B cell (primary cell): ENCODE results near the gene NAGLU. TPM values are rescaled to one million over a fixed set of nuclear protein-coding genes. Genes with fewer than 3 reads are reported as not detected.
A peak's percentile ranks its signal among the peaks of the same experiment; 100 is the strongest.

Experiments used
- ATAC-seq: fragments of 200-7000 bp; cut with Tn5 transposase; one replicate; pipeline ENCODE4 v1.10.0; 2021; ENCODE audit warnings: low read depth, mild to moderate bottlenecking, moderate number of reproducible peaks, moderate library complexity
- CTCF ChIA-PET: fragments of 350-600 bp; sonication (Branson Sonifier 250); formaldehyde crosslinking; loops from one replicate; lab custom pipeline; 2021; ENCODE audit warnings: antibody characterized with exemption, inconsistent platforms; lab: Charles Lee
- POLR2A ChIA-PET: fragments of 350-600 bp; sonication (Branson Sonifier 250); formaldehyde crosslinking; loops from one replicate; lab custom pipeline; 2021; ENCODE audit warnings: antibody characterized with exemption; lab: Charles Lee
- DNase-seq: peaks from one replicate; pipeline ENCODE4 v3.0.0; 2013
- H2AFZ ChIP-seq: 2 replicates; pipeline ENCODE4 v1.6.1; 2012; ENCODE audit warnings: mild to moderate bottlenecking, low read depth, low read length; ENCODE audit not compliant: insufficient read depth, poor library complexity, severe bottlenecking
- H3K27ac ChIP-seq, 2 donors: 1 replicate in 1 of 2; 2 replicates in 1 of 2; pipeline ENCODE4 v1.5.1; 2012 to 2013; ENCODE audit warnings: low read length in 2 of 2, mild to moderate bottlenecking in 2 of 2, moderate library complexity in 1 of 2
- H3K27me3 ChIP-seq, 4 experiments: fragments of 200-600 bp in 1 of 4; sonication (generic) in 1 of 4; replicated peaks in 1 of 4; 1 replicate in 2 of 4; 2 replicates in 2 of 4; pipeline versions ENCODE4 v1.6.1 to v1.7.0; 2013 to 2016; ENCODE audit warnings: low read length in 3 of 4, mild to moderate bottlenecking in 2 of 4, mixed read lengths in 1 of 4, moderate library complexity in 1 of 4; ENCODE audit not compliant: insufficient read depth in 4 of 4, control insufficient read depth in 3 of 4; ENCODE audit errors: control extremely low read depth in 1 of 4
- H3K36me3 ChIP-seq, 2 experiments: replicated peaks in 1 of 2; 1 replicate in 1 of 2; 2 replicates in 1 of 2; pipeline versions ENCODE4 v1.6.1 to v1.7.1; 2013; ENCODE audit warnings: low read length in 1 of 2; ENCODE audit not compliant: insufficient read depth in 2 of 2, control insufficient read depth in 1 of 2; ENCODE audit errors: control extremely low read depth in 1 of 2, extremely low read depth in 1 of 2
- H3K4me1 ChIP-seq, 2 donors: fragments of 200-600 bp in 1 of 2; sonication (generic) in 1 of 2; 1 replicate in 1 of 2; 2 replicates in 1 of 2; pipeline versions ENCODE4 v1.5.1 to v1.6.1; 2013 to 2017; ENCODE audit warnings: low read length in 2 of 2; ENCODE audit not compliant: control insufficient read depth in 2 of 2, insufficient read depth in 2 of 2
- H3K4me2 ChIP-seq: replicated peaks from 2 replicates; pipeline ENCODE3; 2012; ENCODE audit warnings: mild to moderate bottlenecking, low read depth, low read length; ENCODE audit not compliant: poor library complexity, severe bottlenecking
- H3K4me3 ChIP-seq, 5 experiments: fragments of 200-600 bp in 1 of 5; sonication (generic) in 1 of 5; 1 replicate in 3 of 5; 2 replicates in 2 of 5; pipeline versions ENCODE4 v1.5.1 to v1.7.0; 2011 to 2016; ENCODE audit warnings: low read length in 4 of 5, mild to moderate bottlenecking in 4 of 5, low read depth in 2 of 5, control low read depth in 1 of 5, moderate library complexity in 1 of 5; ENCODE audit not compliant: insufficient read depth in 1 of 5; ENCODE audit errors: control extremely low read depth in 1 of 5, extremely low read depth in 1 of 5
- H3K79me2 ChIP-seq: fragments of 200-600 bp; sonication (generic); one replicate; pipeline ENCODE4 v1.6.0; 2016; ENCODE audit warnings: low read length; ENCODE audit not compliant: control insufficient read depth, insufficient read depth
- H3K9ac ChIP-seq: fragments of 200-600 bp; sonication (generic); 2 replicates; pipeline ENCODE4 v1.6.1; 2017; ENCODE audit warnings: mild to moderate bottlenecking, low read length, moderate library complexity
- H3K9me3 ChIP-seq, 3 donors: one replicate each; pipeline versions ENCODE4 v1.6.1 to v1.7.1; 2013; ENCODE audit warnings: low read length in 2 of 3; ENCODE audit not compliant: control insufficient read depth in 2 of 3, insufficient read depth in 1 of 3; ENCODE audit errors: control extremely low read depth in 1 of 3
- H4K20me1 ChIP-seq: 2 replicates; pipeline ENCODE4 v1.6.0; 2012; ENCODE audit warnings: mild to moderate bottlenecking, low read length; ENCODE audit not compliant: insufficient read depth, control insufficient read depth, poor library complexity, severe bottlenecking
- H3K27ac Mint-ChIP-seq: one replicate; pipeline ENCODE4 v1.8.0; 2021; ENCODE audit warnings: mixed read lengths
- H3K27me3 Mint-ChIP-seq: one replicate; pipeline ENCODE4 v1.8.0; 2021; ENCODE audit warnings: mixed read lengths
- H3K4me1 Mint-ChIP-seq: one replicate; pipeline ENCODE4 v1.8.0; 2021; ENCODE audit warnings: mixed read lengths
- H3K4me3 Mint-ChIP-seq: one replicate; pipeline ENCODE4 v1.8.0; 2021; ENCODE audit warnings: mixed read lengths
- H3K9me3 Mint-ChIP-seq: one replicate; pipeline ENCODE4 v1.8.0; 2022; ENCODE audit warnings: mixed read lengths; ENCODE audit not compliant: insufficient read depth
- CTCF ChIP-seq: fragments of 200-600 bp; IDR thresholded peaks from one replicate; pipeline ENCODE4 v1.8.0; 2022; ENCODE audit warnings: antibody characterized with exemption, mild to moderate bottlenecking
- EZH2 ChIP-seq: IDR thresholded peaks from 2 replicates; pipeline ENCODE4 v1.6.1; 2012; ENCODE audit warnings: borderline replicate concordance, low read depth, mild to moderate bottlenecking, moderate library complexity, low read length; ENCODE audit not compliant: insufficient read depth, poor library complexity, severe bottlenecking
- WGBS: methylation state at CpG from one replicate; pipeline ENCODE4 v1.1.5; 2013; ENCODE audit warnings: missing lambda C conversion rate; ENCODE audit not compliant: insufficient coverage; 5-methylcytosine and 5-hydroxymethylcytosine counted together
- intact Hi-C: fragments of 100-400 bp; cut with micrococcal nuclease; formaldehyde crosslinking; loops from one replicate; pipeline ENCODE4 v1.10.0; 2022
- polyA plus RNA-seq: library from polyadenylated mRNA; depleted of rRNA; stranded (reverse); fragments of >200 nt; gene quantifications from 2 replicates; pipeline ENCODE4 v1.2.3, GENCODE V29; 2012
- total RNA-seq, 2 donors: library from RNA; stranded (reverse); fragments of 120-200 nt in 1 of 2; gene quantifications; 1 replicate in 1 of 2; 2 replicates in 1 of 2; pipeline versions ENCODE4 v1.2.3 to v1.2.4, GENCODE V29; 2013 to 2022

The NAGLU gene
- total and polyA plus RNA-seq, 2 donors (not counting 1 experiment from before 2014, with no cell fraction given): 44.8 to 52.4 TPM

DNA sequence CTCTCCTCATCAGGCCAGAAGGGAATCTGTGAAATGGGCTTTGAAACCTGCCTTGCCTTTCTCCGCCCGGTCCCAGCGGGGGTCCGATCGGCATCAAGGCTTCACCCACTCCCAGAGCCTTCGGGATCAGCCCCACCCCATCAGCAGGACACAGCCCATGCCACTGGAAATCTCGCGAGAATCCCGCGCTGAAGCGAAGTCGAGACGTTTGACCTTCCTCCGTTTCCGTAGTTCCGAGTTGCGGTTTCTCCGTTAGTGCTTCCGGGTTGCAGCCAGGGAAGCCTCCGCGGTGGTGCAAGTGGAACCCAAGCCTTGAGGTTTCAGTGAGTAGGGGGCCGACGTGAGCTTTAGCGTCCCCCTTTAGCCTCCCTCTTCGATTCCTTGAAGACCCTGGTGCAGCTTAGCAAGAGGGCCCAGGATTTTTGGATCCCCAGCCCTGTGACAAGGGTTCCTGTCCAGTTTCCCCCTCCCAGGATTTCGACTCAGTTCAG lies 25.9 kb downstream of the NAGLU start, which contains the start of gene COASY:
TSS of gene COASY (plus strand) at position 252 of the 491 bp plus-strand sequence. CDS start 475 bp downstream, outside the sequence.
- H3K79me2 ChIP-seq: peaks cover 52% of the 10 kb centered on the region
- no peaks in the 10 kb centered on the region for H3K9me3 ChIP-seq
- 0% methylated on average over 26 of the region's 26 CpGs for WGBS
- peaks cover 12% of the 10 kb centered on the region for H4K20me1 ChIP-seq
- peak within 1 kb of the TSS; percentile 97 for H3K4me3 Mint-ChIP-seq
- peaks cover 35% of the 10 kb centered on the region for H3K4me1 Mint-ChIP-seq
- TF ChIP-seq EZH2: no peak
- no peak for TF ChIP-seq CTCF
- H3K27me3 Mint-ChIP-seq: no peaks in the 10 kb centered on the region
- H3K27ac ChIP-seq: peak within 1 kb of the TSS; percentile 68 to 87
- ATAC-seq (peak; percentile 85), DNase-seq (peak; percentile 96)
- no peaks in the 10 kb centered on the region for H3K9me3 Mint-ChIP-seq
- ChIA-PET POLR2A (interaction anchor here (2.1 kb wide), 1 partner anchor 7 kb away, joined by 6 read pairs; no protein-coding TSS in a partner anchor), CTCF (no interaction called here)
- peak within 1 kb of the TSS; percentile 76 to 99 (median 93) for H3K4me3 ChIP-seq
- intact Hi-C loops: loop anchor here (1.0 kb wide), 3 partner anchors 8 to 15 kb away; partner anchors contain the start of gene PSMC3IP
- no peaks in the 10 kb centered on the region for H3K27me3 ChIP-seq
- H3K9ac ChIP-seq: peak within 1 kb of the TSS; percentile 93
- peak within 1 kb of the TSS; percentile 80 for H3K4me2 ChIP-seq
- peak within 1 kb of the TSS; percentile 79 for H2AFZ ChIP-seq
- peak within 1 kb of the TSS; percentile 96 for H3K27ac Mint-ChIP-seq
- H3K36me3 ChIP-seq: peaks cover 0 to 26% of the 10 kb centered on the region in 2 experiments
- peaks cover 27 to 35% of the 10 kb centered on the region in 2 donors for H3K4me1 ChIP-seq
